Measurements from ENCODE around the gene CLEC19A.

Gene CLEC19A

DNA sequence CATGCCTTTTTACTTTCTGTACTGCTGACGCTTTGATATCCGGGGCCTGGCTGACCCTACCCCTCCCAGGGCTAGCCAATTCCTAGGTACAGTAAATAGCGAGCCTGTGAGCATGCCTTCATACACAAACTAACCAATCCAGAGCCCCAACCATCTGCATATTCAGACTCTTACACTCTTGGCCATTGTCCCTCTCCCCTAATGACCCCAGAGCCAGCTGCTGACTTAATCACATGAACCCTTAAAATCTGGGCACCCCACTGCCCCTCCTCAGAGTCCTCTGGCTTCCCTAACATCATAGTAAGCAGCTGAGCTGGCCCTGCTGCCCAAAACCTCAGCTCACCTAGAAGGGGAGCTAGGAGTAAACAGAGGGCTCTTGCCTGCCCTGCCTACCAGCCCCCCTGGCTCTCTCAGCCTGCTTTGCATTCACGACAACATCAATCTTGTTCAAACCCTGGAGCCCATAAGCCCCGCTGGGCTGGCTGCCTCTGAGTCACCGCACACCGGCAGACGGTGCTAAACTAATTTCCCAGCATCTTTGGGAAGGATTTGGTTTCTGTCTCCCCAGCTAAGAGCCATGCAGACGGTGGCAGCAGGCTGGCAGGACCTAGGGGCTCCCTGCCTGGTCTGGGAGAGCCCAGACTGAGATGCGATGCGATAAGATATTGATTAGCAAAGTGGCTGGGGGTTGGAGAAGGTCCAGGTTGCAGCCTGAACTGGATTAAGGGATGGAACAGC is 63.2 kb downstream of the CLEC19A start:
- no peak for DNase-seq (ENCODE audit: low read depth)
- TF ChIP-seq, protein P1, sequence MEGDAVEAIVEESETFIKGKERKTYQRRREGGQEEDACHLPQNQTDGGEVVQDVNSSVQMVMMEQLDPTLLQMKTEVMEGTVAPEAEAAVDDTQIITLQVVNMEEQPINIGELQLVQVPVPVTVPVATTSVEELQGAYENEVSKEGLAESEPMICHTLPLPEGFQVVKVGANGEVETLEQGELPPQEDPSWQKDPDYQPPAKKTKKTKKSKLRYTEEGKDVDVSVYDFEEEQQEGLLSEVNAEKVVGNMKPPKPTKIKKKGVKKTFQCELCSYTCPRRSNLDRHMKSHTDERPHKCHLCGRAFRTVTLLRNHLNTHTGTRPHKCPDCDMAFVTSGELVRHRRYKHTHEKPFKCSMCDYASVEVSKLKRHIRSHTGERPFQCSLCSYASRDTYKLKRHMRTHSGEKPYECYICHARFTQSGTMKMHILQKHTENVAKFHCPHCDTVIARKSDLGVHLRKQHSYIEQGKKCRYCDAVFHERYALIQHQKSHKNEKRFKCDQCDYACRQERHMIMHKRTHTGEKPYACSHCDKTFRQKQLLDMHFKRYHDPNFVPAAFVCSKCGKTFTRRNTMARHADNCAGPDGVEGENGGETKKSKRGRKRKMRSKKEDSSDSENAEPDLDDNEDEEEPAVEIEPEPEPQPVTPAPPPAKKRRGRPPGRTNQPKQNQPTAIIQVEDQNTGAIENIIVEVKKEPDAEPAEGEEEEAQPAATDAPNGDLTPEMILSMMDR (conservative IDR thresholded peaks at IDR 0.05; ENCODE audit: low read depth, low read length), result no peak
- H3K4me3 ChIP-seq (ENCODE audit: low read depth, low read length), result no peak overlapping the region

- DNase-seq (ENCODE audit: low read depth), result no peak
- TF ChIP-seq, protein P1 (conservative IDR thresholded peaks at IDR 0.05; ENCODE audit: low read depth, low read length), result no peak
- H3K4me3 ChIP-seq (ENCODE audit: low read depth, low read length), result no peak overlapping the region
These were observed 68.8 kb downstream of the CLEC19A start for GRCh38 chr16:19354371-19354770.

GRCh38 chr16:19356024-19356952 is 70.8 kb downstream of the CLEC19A start:
- no peak overlapping the region for H3K4me3 ChIP-seq (ENCODE audit: low read depth, low read length)
- no peak for DNase-seq (ENCODE audit: low read depth)
- TF ChIP-seq, protein P1 (conservative IDR thresholded peaks at IDR 0.05; ENCODE audit: low read depth, low read length), result no peak

DNA sequence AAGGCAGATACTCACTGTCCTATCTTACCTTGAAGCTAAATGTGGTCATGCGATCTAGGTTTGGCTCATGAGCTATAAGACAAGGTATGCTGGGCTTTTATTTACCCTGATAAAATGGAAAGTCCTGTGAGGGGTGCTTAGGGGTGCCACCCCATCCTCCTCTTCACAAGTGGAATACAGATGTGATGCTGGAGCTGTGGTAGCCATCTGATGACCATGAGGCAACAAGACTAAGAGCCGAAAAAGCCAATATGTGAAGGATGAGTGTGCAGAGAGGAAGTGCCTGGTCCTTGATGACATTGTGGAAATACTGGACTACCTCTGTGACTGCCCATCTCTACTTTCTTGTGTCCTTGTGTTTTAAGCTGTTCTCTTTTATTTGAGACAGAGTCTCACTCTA is 74.0 kb downstream of the CLEC19A start:
- no peak for DNase-seq (ENCODE audit: low read depth)
- H3K4me3 ChIP-seq (ENCODE audit: low read depth, low read length), result no peak overlapping the region

More for the DNA sequence above, 74.0 kb downstream of the CLEC19A start:
- TF ChIP-seq, protein P1 (conservative IDR thresholded peaks at IDR 0.05; ENCODE audit: low read depth, low read length), result no peak
